ENCODE measurements around the gene WDR7. TPM values are rescaled to one million over a fixed set of nuclear protein-coding genes. Genes with fewer than 3 reads are reported as not detected.

WDR7 gene
- total RNA-seq, 1 experiment from 2014 or later, result 11.5 TPM

- no peak for TF ChIP-seq ZBTB33 (IDR thresholded peaks at IDR 0.05; ENCODE audit: extremely low read depth, insufficient replicate concordance, low read length)
- no peak for TF ChIP-seq ZNF274 (IDR thresholded peaks at IDR 0.05; ENCODE audit: low read depth, low read length)
- TF ChIP-seq EZH2 (IDR thresholded peaks at IDR 0.05), result no peak
- TF ChIP-seq CEBPB (IDR thresholded peaks at IDR 0.05; ENCODE audit: low read depth), result no peak
- no peak for TF ChIP-seq YY1 (IDR thresholded peaks at IDR 0.05; ENCODE audit: extremely low read depth, insufficient replicate concordance, low read depth, low read length)
- intact Hi-C loops (cut with micrococcal nuclease), result no loop called here
Observed at GRCh38 chr18:56799756-56800155, 148.6 kb downstream of the WDR7 start.

GRCh38 chr18:56803051-56803450, 151.9 kb downstream of the WDR7 start:
- Histone ChIP-seq H3K9ac (ENCODE audit: low read length) (no peak overlapping the region), H3K4me1 (ENCODE audit: control insufficient read depth in 1 of 2, insufficient read depth in 2 of 2, low read length in 2 of 2) (no peaks in the 10 kb centered on the region), H3K9me3 (ENCODE audit: control insufficient read depth in 1 of 2, insufficient read depth in 1 of 2, low read depth in 1 of 2, low read length in 2 of 2) (no peaks in the 10 kb centered on the region), H3K79me2 (ENCODE audit: insufficient read depth, low read length) (no peaks in the 10 kb centered on the region), H4K20me1 (ENCODE audit: insufficient read depth) (no peaks in the 10 kb centered on the region), H3K27ac (ENCODE audit: low read depth, low read length) (no peak overlapping the region), H3K4me3 (replicated peaks in 1 of 2; ENCODE audit: low read depth in 1 of 2, low read length in 2 of 2) (no peak overlapping the region), H2AFZ (ENCODE audit: low read depth, low read length, poor library complexity, severe bottlenecking) (no peak overlapping the region), H3K9me2 (ENCODE audit: insufficient read depth) (no peaks in the 10 kb centered on the region), H3K4me2 (ENCODE audit: low read length) (no peak overlapping the region), H3K27me3 (ENCODE audit: insufficient read depth, low read length) (no peaks in the 10 kb centered on the region), H3K36me3 (ENCODE audit: control insufficient read depth in 1 of 2, insufficient read depth in 2 of 2, low read length in 2 of 2) (no peaks in the 10 kb centered on the region)
- intact Hi-C loops (cut with micrococcal nuclease), result no loop called here
- ATAC-seq, result no peak
- RAD21 ChIA-PET (ENCODE audit: low non-redundant PET in 1 of 2, low total read pairs in 2 of 2, uncharacterized antibody in 2 of 2, unreplicated experiment in 2 of 2), result no interaction called here
- POLR2A ChIA-PET, result no interaction called here
- no peak for DNase-seq (ENCODE audit: low read depth, low spot score)
- CTCF ChIA-PET, result no interaction called here
- BruUV-seq (replicated peaks), result no TSS peak
- TF ChIP-seq JUND (IDR thresholded peaks at IDR 0.05) (no peak), EGR1 (IDR thresholded peaks at IDR 0.05; ENCODE audit: low read depth) (no peak), RAD21 (IDR thresholded peaks at IDR 0.05; ENCODE audit: low read depth) (no peak)

More at GRCh38 chr18:56799756-56800155, 148.6 kb downstream of the WDR7 start:
- DNase-seq (ENCODE audit: low read depth, low spot score) (no peak), ATAC-seq (no peak)
- Histone ChIP-seq H3K36me3 (ENCODE audit: control insufficient read depth in 1 of 2, insufficient read depth in 2 of 2, low read length in 2 of 2) (no peaks in the 10 kb centered on the region), H3K27me3 (ENCODE audit: insufficient read depth, low read length) (no peaks in the 10 kb centered on the region), H4K20me1 (ENCODE audit: insufficient read depth) (no peaks in the 10 kb centered on the region), H3K4me1 (ENCODE audit: control insufficient read depth in 1 of 2, insufficient read depth in 2 of 2, low read length in 2 of 2) (no peaks in the 10 kb centered on the region), H3K79me2 (ENCODE audit: insufficient read depth, low read length) (no peaks in the 10 kb centered on the region), H2AFZ (ENCODE audit: low read depth, low read length, poor library complexity, severe bottlenecking) (no peak overlapping the region), H3K4me2 (ENCODE audit: low read length) (no peak overlapping the region), H3K4me3 (replicated peaks in 1 of 2; ENCODE audit: low read depth in 1 of 2, low read length in 2 of 2) (no peak overlapping the region), H3K9me2 (ENCODE audit: insufficient read depth) (no peaks in the 10 kb centered on the region), H3K9ac (ENCODE audit: low read length) (no peak overlapping the region), H3K27ac (ENCODE audit: low read depth, low read length) (no peak overlapping the region), H3K9me3 (ENCODE audit: control insufficient read depth in 1 of 2, insufficient read depth in 1 of 2, low read depth in 1 of 2, low read length in 2 of 2) (no peaks in the 10 kb centered on the region)
- CTCF ChIA-PET, result no interaction called here
- POLR2A ChIA-PET, result no interaction called here
- BruUV-seq (replicated peaks), result no TSS peak
- RAD21 ChIA-PET (ENCODE audit: low non-redundant PET in 1 of 2, low total read pairs in 2 of 2, uncharacterized antibody in 2 of 2, unreplicated experiment in 2 of 2), result no interaction called here
